Cardiac muscle cell (in vitro differentiated cells and primary cell): ENCODE data around the gene TMPRSS2. TPM values are rescaled to one million over a fixed set of nuclear protein-coding genes. Genes with fewer than 3 reads are reported as not detected.

Experiments used
- DNase-seq, 2 donors: peaks; one replicate each; pipeline versions ENCODE4 v3.0.0 to v3.0.0-alpha.2; 2010 to 2017; ENCODE audit warnings: low read depth in 1 of 2, low spot score in 1 of 2
- H3K27ac ChIP-seq: fragments of 200-600 bp; sonication (generic); 2 replicates; pipeline ENCODE4 v1.5.1; 2016
- H3K27me3 ChIP-seq: fragments of 200-600 bp; sonication (generic); 2 replicates; pipeline ENCODE4 v1.6.0; 2016; ENCODE audit warnings: control low read depth
- H3K36me3 ChIP-seq: fragments of 200-600 bp; sonication (generic); 2 replicates; pipeline ENCODE4 v1.5.1; 2016; ENCODE audit warnings: control low read depth
- H3K4me1 ChIP-seq: fragments of 200-600 bp; sonication (generic); 2 replicates; pipeline ENCODE4 v1.8.1; 2017; ENCODE audit warnings: low read depth, mild to moderate bottlenecking, mixed run types
- H3K4me3 ChIP-seq: fragments of 200-600 bp; sonication (generic); 2 replicates; pipeline ENCODE4 v1.5.1; 2016; ENCODE audit warnings: mild to moderate bottlenecking
- H3K9me3 ChIP-seq: fragments of 200-600 bp; sonication (generic); 2 replicates; pipeline ENCODE4 v1.5.1; 2017; ENCODE audit warnings: low read depth, mild to moderate bottlenecking, control low read depth
- CTCF ChIP-seq: IDR thresholded peaks from 2 replicates; pipeline ENCODE4 v1.5.1; 2012; ENCODE audit warnings: low read depth, mild to moderate bottlenecking, low read length
- polyA plus RNA-seq: library from polyadenylated mRNA; unstranded; fragments of >200 nt; fragmentation: Nextera tagmentation; extraction: Ambion mirVana; gene quantifications from 2 replicates; pipeline ENCODE4 v1.2.1, GENCODE V29; 2016
- total RNA-seq: library from RNA; depleted of rRNA; stranded (reverse); fragments of >200 nt; gene quantifications from 2 replicates; pipeline ENCODE4 v1.2.3, GENCODE V29; 2016

The TMPRSS2 gene
- total and polyA plus RNA-seq, 2 experiments from 2014 or later = not detected

DNA sequence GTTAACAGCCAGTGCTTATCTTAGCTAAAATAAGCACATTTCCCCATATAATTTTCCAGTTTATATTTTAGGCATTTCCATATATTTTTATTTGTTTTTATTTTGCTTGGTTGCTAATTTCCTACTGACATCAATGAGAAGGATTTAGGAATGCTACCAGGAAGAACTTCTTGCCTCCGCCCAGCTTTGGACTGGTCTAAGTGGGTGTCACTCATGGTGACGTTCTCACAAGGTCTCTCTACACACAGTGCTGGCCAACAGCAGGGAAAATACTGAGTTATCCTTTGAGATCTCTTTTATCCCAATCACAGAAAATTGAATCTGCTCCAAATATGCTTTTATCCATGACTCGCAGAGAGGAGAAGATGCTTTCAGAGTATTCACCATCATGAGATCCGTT is 68.7 kb downstream of the TMPRSS2 start:
- no peaks in the 10 kb centered on the region for H3K36me3 ChIP-seq
- DNase-seq = no peak

GRCh38 chr21:41438425-41439113 is 69.4 kb downstream of the TMPRSS2 start:
- no peak for TF ChIP-seq CTCF
- H3K27me3 ChIP-seq = no peaks in the 10 kb centered on the region
- H3K27ac ChIP-seq = no peak overlapping the region
- H3K4me1 ChIP-seq = no peaks in the 10 kb centered on the region
- H3K36me3 ChIP-seq = no peaks in the 10 kb centered on the region
- H3K4me3 ChIP-seq = no peak overlapping the region
- no peak for DNase-seq
- H3K9me3 ChIP-seq = no peaks in the 10 kb centered on the region

More for the DNA sequence above, 68.7 kb downstream of the TMPRSS2 start:
- H3K9me3 ChIP-seq = no peaks in the 10 kb centered on the region
- H3K27ac ChIP-seq = no peak overlapping the region
- no peaks in the 10 kb centered on the region for H3K4me1 ChIP-seq
- no peaks in the 10 kb centered on the region for H3K27me3 ChIP-seq
- TF ChIP-seq CTCF = no peak
- H3K4me3 ChIP-seq = no peak overlapping the region

DNA sequence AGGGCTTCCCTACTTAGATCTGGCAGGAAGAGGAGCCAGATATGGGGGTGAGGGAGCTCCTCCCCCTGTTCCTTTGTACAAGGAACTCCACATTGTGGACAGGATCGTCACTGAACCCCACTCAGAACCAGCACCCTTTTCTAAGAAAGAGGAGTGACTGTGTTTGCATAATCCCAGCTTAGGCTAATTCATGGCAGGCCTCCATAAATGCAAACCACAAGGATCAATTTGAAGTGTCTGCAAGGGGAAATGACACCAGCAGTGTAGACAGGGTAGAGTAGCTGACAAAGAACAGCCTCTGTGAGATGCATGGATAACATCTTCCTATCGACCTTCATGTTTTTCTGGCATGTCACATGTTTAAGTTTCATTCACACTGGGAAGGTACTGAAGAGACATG is 70.2 kb downstream of the TMPRSS2 start:
- no peak overlapping the region for H3K4me3 ChIP-seq
- H3K27ac ChIP-seq = no peak overlapping the region
- H3K9me3 ChIP-seq = no peaks in the 10 kb centered on the region
- DNase-seq = no peak
- no peaks in the 10 kb centered on the region for H3K36me3 ChIP-seq
- TF ChIP-seq CTCF = no peak
- H3K27me3 ChIP-seq = no peaks in the 10 kb centered on the region
- no peaks in the 10 kb centered on the region for H3K4me1 ChIP-seq

DNA sequence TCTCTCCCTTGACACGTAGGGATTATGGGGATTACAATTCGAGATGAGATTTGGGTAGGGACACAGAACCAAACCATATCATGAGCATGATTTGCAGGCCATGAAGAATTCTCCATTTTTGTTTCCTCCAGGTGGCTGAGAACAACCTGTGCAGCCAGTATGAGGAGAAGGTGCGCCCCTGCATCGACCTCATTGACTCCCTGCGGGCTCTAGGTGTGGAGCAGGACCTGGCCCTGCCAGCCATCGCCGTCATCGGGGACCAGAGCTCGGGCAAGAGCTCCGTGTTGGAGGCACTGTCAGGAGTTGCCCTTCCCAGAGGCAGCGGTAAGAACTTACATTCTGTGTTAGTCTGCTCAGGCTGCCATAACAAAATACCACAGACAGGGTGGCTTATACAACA is 72.3 kb downstream of the TMPRSS2 start:
- TF ChIP-seq CTCF = no peak

GRCh38 chr21:41433566-41433965 is 74.4 kb downstream of the TMPRSS2 start:
- TF ChIP-seq CTCF = no peak
- no peaks in the 10 kb centered on the region for H3K9me3 ChIP-seq
- peaks cover 22% of the 10 kb centered on the region for H3K27me3 ChIP-seq
- H3K4me1 ChIP-seq = no peaks in the 10 kb centered on the region
- H3K4me3 ChIP-seq = no peak overlapping the region
- DNase-seq = no peak
- no peaks in the 10 kb centered on the region for H3K36me3 ChIP-seq
- no peak overlapping the region for H3K27ac ChIP-seq

More for the DNA sequence above, 72.3 kb downstream of the TMPRSS2 start:
- Histone ChIP-seq H3K27ac (no peak overlapping the region), H3K4me1 (no peaks in the 10 kb centered on the region), H3K4me3 (no peak overlapping the region), H3K36me3 (no peaks in the 10 kb centered on the region), H3K9me3 (no peaks in the 10 kb centered on the region), H3K27me3 (peaks cover under 1% of the 10 kb centered on the region)
- DNase-seq = no peak
